Cardiac septum (tissue), 1 donor: ENCODE results near the gene TLX1. TPM values are rescaled to one million over a fixed set of nuclear protein-coding genes. Genes with fewer than 3 reads are reported as not detected.

ENCODE experiments used
- DNase-seq: peaks from one replicate; pipeline ENCODE4 v3.0.0-alpha.2; 2020; ENCODE audit warnings: low spot score
- intact Hi-C: fragments of 100-400 bp; cut with DNase I; formaldehyde crosslinking; loops from one replicate; pipeline ENCODE4 v1.14.0; 2022
- total RNA-seq: library from RNA; stranded (reverse); fragmentation: NEBNext Ultra II Directional; extraction: Animal tissue kit (Norgen Biotek cat#: 25700); gene quantifications from one replicate; pipeline ENCODE4 v1.2.1, GENCODE V29; 2021
- donor health status: DM: no; HTN: no; CAD: no.

Gene TLX1
- total RNA-seq, 1 donor from 2014 or later = not detected

DNA sequence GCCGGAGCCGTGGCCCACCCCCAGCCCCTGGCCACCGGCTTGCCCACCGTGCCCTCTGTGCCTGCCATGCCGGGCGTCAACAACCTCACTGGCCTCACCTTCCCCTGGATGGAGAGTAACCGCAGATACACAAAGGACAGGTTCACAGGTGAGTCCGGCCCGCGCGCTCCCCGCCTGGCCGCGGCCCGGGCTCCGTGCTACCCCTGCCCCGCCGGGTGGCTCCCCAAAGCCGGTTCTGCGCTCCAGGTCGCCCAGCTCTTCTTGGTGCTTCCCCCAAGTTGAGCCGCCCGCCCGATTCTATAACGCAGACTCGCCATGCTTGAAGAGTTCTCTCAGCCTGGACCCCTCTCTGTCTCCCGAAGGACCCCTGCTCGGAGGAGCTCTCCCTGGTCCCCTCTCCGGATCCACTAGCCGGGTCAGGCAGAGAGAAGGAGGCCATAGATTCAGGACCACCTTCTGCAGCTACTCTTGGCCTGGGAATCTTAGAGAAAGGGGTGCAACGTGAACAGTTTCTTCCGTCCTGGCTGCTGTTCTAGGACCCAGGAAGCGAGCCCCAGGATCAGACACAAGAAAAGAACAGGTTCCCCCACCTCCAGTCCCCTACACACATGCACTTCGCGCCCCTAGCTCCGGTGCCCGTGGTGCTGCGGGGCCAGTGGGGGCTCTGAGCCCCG, 999 bp downstream of the TLX1 start:
- DNase-seq = no peak
- intact Hi-C loops = no loop called here

DNA sequence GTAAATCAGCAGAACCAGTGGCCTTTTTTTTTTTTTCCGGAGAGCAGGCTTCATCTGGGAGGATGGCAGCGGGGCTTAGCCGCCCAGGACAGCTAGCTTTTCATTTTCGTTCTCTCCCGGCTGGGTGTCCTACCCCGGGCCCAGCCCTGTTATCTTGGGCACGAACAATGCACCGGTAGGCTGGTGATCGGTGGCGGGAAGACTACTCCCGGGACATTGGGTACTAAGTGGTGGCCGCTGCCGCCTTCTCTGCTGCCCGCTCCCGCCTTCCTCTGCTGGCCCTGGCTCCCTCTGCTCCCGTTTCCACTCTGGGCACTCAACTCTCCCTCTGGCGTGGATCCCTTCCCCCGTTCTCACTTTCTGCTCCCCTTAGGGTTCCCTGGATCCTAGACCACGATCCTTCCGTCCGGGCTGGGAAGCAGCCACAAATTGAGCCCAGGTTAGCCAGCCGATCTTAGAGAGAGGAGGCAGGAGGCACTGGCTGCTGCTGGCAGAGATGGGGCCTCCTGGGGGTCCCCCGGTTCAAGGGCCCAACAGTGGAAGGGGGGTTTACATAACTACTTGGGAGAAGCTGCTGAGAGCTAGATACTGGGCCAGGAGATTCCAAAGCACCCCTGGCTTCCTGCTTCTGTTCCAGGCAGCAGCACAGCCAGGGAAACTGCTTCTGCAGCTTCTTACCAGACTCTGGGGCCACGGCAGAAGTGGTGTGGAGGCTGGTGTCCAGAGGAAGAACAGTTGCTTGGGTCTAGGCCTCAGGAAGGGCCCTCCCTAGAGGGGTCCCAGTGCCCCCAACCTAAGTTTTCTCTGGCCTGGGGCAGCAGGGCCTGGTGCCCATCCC, 1.8 kb downstream of the TLX1 start:
- intact Hi-C loops = no loop called here
- DNase-seq = no peak

DNA sequence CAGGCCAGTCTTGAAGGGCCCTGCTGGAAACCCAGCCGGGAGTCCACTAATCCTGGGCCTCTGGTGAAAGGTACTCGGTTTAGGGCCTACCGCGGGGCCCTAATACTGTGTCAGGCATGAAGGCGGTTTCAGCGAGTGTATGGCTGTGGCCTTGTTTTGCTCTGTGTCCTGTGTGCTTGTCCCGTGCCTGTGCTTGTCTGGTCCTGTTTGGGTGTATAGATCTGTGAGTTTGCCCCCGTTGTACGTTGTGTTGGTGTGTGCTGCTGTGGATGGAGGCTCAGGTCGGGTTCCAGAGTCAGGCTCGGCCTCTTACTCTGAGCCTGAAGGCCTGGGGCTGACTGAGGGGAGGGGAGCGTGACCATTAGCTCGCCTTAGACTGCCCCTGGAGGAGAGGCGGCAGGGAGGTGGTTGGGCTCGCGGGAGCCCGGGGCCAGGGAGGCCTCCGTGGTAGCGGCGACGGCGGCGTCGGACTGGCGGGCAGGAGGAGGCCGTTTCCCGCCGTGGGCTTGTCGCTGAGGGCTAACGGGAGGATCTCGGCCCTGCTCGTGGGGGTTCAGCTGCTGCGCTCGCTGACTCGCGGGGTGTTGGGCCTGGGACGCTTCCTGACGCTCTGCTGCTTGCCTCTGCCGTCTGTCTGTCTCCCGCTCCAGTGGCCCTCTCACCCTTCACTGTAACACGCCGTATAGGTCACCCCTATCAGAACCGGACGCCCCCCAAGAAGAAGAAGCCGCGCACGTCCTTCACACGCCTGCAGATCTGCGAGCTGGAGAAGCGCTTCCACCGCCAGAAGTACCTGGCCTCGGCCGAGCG, 2.6 kb downstream of the TLX1 start:
- no peak for DNase-seq
- intact Hi-C loops = no loop called here

DNA sequence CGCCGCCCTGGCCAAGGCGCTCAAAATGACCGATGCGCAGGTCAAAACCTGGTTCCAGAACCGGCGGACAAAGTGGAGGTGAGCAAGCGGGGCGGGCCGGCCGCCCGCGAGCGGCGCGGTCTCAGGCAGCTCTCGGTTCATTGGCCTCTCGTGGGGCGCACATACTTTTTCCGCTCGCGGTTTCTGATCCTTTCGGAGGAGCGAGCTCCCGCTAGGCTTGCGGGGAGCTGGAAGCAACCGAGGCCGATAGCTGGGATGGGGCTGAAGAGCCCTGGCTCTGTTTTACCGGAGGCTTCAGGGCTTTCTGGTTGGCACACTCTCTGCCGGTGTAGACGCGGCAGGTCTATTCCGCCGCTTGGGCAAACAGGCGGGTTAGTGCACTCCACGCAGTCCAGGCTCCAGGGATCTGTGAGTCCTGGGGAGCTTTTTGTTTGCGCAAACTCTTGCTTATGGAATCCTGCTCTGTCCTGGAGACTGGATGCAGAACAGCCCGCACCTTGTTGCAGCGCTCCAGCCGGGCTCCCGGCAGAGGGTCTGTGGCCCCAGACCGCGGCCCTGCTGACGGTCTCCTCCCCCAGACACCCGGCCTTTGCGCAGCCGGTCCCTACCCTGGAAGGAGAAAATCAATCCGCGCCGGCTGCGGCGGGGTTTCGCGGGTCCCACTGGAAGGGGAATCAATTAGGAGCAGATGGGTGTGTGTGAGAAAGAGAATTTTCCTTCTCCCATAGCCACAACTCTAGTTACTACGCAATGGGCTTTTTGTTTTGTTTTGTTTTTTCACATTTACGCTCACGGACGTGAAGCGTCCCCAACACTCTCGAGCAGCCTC, 3.4 kb downstream of the TLX1 start:
- intact Hi-C loops = loop anchor here (5.0 kb wide), 1 partner anchor 93 kb away; the partner anchor contains the start of gene LBX1

DNA sequence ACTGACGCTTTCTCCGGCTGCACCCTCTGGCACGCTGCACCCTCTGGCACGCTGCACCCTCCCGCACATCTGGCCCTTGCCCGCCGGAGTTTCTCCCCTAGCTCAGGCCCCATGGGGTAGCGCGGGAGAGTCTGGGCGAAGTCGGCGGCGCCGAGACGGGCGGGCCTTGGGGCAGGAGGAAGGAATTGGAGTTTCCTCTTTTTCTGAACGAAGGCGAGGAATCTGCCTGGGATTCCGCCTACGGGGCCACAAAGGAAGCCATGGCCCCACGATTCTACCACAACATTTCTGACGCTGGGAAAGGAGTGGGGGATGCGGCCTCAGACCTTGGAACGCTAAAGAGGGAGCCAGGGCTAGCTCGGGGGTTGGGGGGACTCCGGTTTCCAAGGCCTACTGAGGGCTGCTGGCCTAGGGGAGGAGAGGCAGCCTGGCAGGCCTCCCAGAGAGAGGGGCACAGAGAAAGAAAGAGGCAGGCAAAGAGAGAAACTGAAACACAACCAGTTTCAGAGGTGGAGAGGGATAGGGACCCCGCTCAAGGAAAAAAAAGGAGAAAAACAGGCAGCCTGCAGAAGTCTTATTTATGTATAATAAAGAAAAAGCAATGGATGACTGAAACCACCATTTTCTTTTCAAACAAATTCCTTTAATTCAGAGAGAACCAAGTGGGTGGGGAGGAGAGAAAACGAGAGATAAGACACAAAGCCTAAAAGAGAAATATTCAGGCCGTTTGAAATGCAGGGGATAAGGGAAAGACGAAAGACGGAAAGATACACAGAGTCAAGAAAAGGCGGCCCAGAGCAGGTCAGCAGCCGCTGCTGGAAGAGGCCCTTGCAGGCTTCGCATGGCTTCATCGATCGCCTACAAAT, 4.3 kb downstream of the TLX1 start:
- intact Hi-C loops = loop anchor here (5.0 kb wide), 1 partner anchor 92 kb away; the partner anchor contains the start of gene LBX1
- DNase-seq = no peak

More for the DNA sequence above, 3.4 kb downstream of the TLX1 start:
- no peak for DNase-seq

DNA sequence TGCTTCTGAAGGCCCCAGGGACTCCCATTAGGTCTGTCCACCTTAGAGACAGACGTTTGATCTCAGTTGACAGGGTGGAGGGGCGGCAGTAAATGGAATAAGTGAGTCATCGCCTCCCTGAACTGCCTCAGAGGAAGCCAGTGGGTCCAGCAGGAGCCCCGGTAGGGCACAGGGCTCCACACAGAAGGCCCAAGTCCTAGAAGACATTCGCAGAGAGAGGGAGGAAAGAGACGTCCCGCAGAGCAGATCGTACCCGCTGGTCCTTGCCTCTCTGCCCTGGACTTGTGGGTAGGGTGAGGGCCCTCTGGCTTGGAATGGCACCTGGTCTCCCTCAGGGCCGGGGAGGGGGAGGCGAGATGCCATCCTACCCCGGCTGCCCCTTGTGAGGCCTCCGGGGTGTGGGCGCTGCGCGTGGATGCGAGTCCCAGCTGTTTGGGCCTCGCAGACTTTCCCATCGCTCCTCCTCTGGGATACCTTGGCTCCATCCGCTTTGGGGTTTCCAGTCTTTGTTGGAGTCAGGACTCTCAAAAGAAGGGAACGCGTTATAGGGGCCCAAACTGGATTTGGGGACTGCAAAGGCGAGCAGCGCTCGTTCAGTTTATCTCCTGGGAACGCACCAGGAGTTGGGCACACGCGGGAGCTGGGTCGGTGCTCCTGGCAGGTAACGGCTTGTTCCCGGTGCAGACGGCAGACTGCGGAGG, 5.1 kb downstream of the TLX1 start:
- DNase-seq = no peak
- intact Hi-C loops = loop anchor here (5.0 kb wide), 1 partner anchor 91 kb away; the partner anchor contains the start of gene LBX1

DNA sequence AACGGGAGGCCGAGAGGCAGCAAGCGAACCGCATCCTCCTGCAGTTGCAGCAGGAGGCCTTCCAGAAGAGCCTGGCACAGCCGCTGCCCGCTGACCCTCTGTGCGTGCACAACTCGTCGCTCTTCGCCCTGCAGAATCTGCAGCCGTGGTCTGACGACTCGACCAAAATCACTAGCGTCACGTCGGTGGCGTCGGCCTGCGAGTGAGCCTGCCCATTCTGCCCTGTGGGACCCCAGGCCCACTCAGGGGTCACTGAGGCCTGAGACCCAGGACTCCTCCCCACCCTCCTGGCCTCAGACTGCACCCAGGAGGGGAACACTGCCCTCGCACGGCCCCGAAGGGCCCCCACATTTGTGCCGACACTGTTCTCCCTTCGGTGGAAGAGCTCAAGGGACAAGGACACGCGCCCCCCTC, 5.6 kb downstream of the TLX1 start:
- no peak for DNase-seq
- intact Hi-C loops = loop anchor here (5.0 kb wide), 1 partner anchor 91 kb away; the partner anchor contains the start of gene LBX1

DNA sequence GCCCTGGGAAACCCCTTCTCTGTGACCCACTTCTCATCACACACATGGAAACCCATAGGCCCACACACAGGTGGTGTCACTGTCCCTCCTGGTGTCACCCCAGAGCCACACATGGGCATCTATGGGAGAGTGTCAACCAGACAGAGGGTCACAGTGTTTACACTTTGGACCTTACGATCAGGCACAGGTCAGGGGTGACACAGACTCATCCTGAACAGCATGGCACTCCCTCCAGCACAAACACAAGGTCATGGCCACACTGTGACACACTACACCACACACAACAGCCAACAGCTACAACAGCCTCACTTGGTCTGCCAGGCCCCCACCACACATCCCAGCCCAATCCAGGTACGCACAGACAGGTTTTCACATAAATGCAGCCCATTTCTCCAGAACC, 6.2 kb downstream of the TLX1 start:
- DNase-seq = no peak

DNA sequence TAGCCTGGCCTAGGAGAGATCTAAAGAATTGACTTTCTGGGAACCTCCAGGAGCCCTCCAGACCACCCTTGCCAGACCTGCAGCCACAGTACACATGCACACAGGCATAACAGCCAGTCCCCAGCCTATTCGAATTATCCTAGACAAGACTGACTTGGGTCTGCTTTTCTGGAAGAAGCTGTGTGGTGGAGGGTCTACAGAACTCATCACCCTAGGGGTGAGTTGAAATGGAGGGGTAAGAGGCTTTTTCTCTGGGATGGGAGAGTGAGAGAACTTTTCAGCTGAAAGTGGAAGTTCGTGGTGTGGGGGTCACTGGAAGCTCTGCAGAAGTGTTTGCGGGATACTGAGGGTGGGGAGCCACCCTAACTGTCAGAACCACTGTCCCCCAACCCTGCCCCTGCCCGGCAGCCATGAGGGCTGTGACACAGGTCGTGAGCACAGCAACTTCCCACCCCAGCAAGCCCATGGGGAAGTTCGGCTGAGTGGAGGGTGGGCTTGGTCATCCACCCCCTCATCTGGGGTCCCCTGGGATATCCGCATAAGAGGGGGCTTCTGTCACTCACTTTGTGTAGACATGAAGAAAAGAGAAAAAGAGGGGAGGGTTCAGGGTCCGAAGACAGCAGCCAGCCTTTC, 7.8 kb downstream of the TLX1 start:
- intact Hi-C loops = loop anchor here (5.0 kb wide), 1 partner anchor 88 kb away; the partner anchor contains the start of gene LBX1
- DNase-seq = no peak

More for the DNA sequence above, 6.2 kb downstream of the TLX1 start:
- intact Hi-C loops = loop anchor here (5.0 kb wide), 1 partner anchor 90 kb away; the partner anchor contains the start of gene LBX1

DNA sequence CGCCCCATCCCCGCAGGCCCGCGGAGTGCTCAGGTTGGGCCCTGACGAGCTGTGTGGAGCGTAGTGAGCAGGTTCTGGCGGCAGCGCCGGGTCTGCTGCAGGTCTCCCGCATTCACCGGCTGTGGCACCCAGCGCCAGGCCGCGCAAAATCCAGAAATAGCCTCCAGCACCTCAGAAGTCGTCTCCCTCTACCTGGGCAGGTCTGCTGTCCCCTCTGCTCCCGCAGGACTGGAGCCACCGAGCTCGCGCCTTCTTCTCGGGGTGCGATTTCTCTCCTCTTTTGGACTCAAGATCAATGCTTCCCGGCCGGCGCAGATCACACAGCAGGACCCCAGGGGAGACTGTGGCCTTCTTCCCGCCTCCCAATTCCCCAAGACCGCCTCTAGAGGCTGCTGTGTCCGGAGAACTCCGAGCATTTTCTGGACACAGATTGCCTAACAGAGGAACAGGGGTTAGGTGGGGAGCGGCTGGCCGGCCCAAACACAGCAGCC, 8.4 kb downstream of the TLX1 start:
- no peak for DNase-seq
- intact Hi-C loops = loop anchor here (5.0 kb wide), 1 partner anchor 88 kb away; the partner anchor contains the start of gene LBX1

DNA sequence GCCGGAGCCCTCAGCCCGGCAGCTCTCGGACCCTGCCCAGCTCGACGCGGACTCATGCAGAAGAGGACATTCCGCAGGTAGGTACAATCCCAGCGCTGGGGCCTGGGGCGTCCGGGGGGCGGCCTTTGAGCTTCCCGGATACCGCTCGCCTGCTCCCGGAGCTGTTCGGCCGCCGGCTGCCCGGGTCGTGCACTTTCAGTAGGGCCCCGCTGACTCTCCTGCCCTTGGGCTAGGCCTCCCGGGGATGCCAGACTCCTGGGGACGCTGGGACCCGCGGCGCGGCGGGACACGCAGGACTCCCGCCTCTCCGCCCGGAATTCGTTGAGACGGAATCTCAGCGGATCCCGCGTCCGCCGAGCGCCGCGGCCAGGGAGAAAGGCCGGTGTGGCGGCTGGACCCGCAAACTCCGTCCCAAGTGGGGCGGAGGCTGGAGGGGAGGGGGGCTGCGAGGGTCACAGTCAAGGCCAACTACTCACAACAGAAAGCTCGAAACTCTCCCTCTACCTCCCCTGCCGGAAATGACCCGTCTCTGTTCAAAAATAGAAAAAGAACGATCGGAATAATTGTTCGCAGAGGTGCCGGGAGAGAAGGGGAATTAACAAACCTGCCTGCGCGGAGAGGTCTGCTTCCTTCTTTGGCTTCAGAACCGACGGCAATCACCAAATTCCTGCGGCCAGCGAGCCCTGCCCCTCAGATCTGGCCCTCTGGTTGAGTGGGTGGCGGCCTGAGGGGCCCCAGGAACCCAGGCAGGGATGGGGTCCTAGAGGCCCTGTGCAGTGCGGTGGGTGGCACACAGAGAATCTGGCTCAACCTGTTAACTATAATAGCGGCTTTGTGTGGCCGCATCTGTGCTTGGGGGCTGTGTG, 9.2 kb downstream of the TLX1 start:
- intact Hi-C loops = loop anchor here (2.0 to 5.0 kb wide), 2 partner anchors 44 to 88 kb away; no protein-coding TSS in a partner anchor
- no peak for DNase-seq

DNA sequence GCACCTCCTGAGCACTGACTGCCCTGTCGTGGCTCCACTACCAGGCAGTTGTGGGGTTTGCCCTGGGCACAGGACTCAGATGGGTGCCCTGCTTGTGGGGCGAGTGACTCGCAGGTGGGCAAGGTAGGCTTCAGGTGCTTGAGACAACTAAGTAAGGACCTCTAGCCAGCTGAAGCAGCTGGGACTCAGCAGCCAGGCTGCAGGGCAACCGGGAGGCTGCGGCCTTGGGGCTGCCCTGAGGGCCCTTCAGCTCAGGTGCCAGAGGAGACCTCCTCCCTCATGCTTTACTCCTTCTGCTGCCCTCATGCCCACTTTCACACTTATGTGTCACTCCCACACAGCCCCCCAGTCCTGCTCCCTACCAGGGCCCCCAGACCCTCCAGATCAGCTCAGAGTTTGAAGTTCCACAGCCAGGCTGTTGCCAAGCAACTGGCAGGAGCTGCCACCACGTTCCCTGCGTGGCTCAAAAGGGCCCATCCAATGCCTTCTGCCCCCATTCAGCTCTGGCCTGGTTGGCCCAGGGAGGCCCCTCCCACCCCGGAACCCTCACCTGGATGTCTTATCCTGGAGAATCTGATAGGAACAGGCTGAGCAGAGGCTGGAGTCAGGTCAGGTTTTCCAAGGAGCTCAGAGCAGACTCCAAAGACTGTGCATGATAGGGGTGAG, 10.0 kb downstream of the TLX1 start:
- intact Hi-C loops = loop anchor here (2.0 to 5.0 kb wide), 2 partner anchors 44 to 89 kb away; no protein-coding TSS in a partner anchor
- no peak for DNase-seq

DNA sequence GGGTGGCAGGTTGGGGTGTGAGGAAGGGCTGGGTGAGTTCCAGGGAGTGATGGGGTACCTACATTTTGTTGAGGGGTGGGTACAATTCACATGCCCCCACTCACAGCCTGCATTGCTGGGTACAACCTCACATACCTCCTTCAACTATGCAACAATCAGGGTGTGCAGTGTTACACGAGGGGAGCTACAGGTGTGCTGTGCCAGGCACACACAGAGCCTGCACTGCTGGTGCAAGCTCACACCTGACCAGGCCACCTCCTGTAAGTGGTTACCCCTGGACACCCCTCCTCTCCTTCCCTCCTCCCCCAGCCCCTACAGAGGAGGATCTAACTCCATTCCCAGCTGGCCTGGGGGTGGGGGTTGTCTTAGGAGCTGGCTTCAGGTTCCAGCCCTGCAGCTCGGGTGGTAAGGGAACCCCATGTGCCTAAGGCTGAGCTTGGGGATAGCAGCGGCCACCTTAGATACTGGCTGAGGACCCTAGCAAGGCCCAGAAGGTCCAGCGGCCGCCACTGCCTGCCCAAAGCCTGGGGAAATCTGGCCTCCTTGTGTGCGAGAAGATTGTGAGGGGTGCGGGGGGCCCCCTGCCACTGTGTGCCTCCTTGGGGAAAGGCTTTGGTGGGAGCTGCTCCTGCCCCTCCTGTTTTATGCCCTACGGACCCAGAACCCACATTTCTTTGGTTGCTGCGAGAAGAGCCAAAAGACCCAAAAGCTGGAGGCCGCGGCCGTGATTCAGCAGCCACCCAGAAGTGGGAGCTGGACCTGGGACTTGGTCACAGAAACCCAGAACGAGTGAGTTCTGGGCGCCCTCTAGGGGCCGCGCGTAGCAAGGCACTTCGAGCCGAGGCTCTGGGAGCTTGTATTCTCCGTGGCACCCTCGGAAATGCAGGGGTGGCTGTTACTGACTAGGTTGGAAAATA, 10.8 kb downstream of the TLX1 start:
- intact Hi-C loops = loop anchor here (2.0 to 5.0 kb wide), 2 partner anchors 45 to 90 kb away; no protein-coding TSS in a partner anchor
- DNase-seq = peak; percentile 89
